HepG2 (cell line): Measurements from ENCODE around the gene RPL18. TPM values are rescaled to one million over a fixed set of nuclear protein-coding genes. Genes with fewer than 3 reads are reported as not detected.

Experiments
- E2F1 ChIP-seq: sonication (generic); formaldehyde crosslinking; IDR thresholded peaks from 2 replicates; pipeline ENCODE4 v1.5.0; 2020; ENCODE audit warnings: missing genetic modification reagents
- JUNB ChIP-seq: sonication (generic); formaldehyde crosslinking; IDR thresholded peaks from 2 replicates; pipeline ENCODE4 v1.8.0; 2022; ENCODE audit warnings: missing genetic modification reagents, mild to moderate bottlenecking, borderline replicate concordance
- KDM5B ChIP-seq: sonication (generic); formaldehyde crosslinking; IDR thresholded peaks from 2 replicates; pipeline ENCODE4 v1.4.0; 2020; ENCODE audit warnings: missing genetic modification reagents, mild to moderate bottlenecking, borderline replicate concordance
- MEF2D ChIP-seq: sonication (generic); formaldehyde crosslinking; IDR thresholded peaks from 2 replicates; pipeline ENCODE4 v1.5.1; 2020; ENCODE audit warnings: mild to moderate bottlenecking, missing genetic modification reagents
- MZF1 ChIP-seq: sonication (generic); formaldehyde crosslinking; IDR thresholded peaks from 2 replicates; pipeline ENCODE4 v1.8.1; 2023; ENCODE audit warnings: mild to moderate bottlenecking, missing genetic modification reagents, borderline replicate concordance
- NCOA5 ChIP-seq: sonication (generic); formaldehyde crosslinking; IDR thresholded peaks from 2 replicates; pipeline ENCODE4 v1.4.0; 2020; ENCODE audit warnings: missing genetic modification reagents
- NPAS2 ChIP-seq: sonication (generic); formaldehyde crosslinking; IDR thresholded peaks from 2 replicates; pipeline ENCODE4 v1.8.0; 2022; ENCODE audit warnings: mild to moderate bottlenecking, missing genetic modification reagents, borderline replicate concordance
- ONECUT2 ChIP-seq: sonication (generic); formaldehyde crosslinking; IDR thresholded peaks from 2 replicates; pipeline ENCODE4 v1.4.0; 2020; ENCODE audit warnings: missing genetic modification reagents
- RERE ChIP-seq: IDR thresholded peaks from 2 replicates; pipeline ENCODE4 v1.6.1; 2016; ENCODE audit warnings: low read depth, missing genetic modification reagents, missing compliant biosample characterization
- RFX3 ChIP-seq: IDR thresholded peaks from 2 replicates; pipeline ENCODE4 v1.6.1; 2016; ENCODE audit warnings: missing biosample characterization, missing genetic modification reagents
- RNF219 ChIP-seq: sonication (generic); formaldehyde crosslinking; IDR thresholded peaks from 2 replicates; pipeline ENCODE4 v1.5.0; 2020; ENCODE audit warnings: mild to moderate bottlenecking, missing genetic modification reagents
- SMARCE1 ChIP-seq: fragments of 450-650 bp; IDR thresholded peaks from 2 replicates; pipeline ENCODE4 v1.6.1; 2017; ENCODE audit warnings: borderline replicate concordance
- TBX2 ChIP-seq: sonication (generic); formaldehyde crosslinking; IDR thresholded peaks from 2 replicates; pipeline ENCODE4 v1.5.0; 2020; ENCODE audit warnings: missing genetic modification reagents, mild to moderate bottlenecking, borderline replicate concordance
- TCF12 ChIP-seq, 2 experiments: fragments of 450-650 bp in 1 of 2; sonication (generic) in 1 of 2; formaldehyde crosslinking in 1 of 2; IDR thresholded peaks; 2 replicates each; pipeline versions ENCODE4 v1.6.1 to v1.8.0; 2017 to 2022; ENCODE audit warnings: antibody characterized with exemption in 1 of 2, mild to moderate bottlenecking in 1 of 2, missing genetic modification reagents in 1 of 2, moderate library complexity in 1 of 2
- ZBTB20 ChIP-seq: sonication (generic); formaldehyde crosslinking; IDR thresholded peaks from 2 replicates; pipeline ENCODE4 v1.8.1; 2023; ENCODE audit warnings: missing genetic modification reagents, low read depth, mild to moderate bottlenecking, borderline replicate concordance
- ZFY ChIP-seq: sonication (generic); formaldehyde crosslinking; IDR thresholded peaks from 2 replicates; pipeline ENCODE4 v1.4.0; 2020; ENCODE audit warnings: missing genetic modification reagents
- ZNF180 ChIP-seq: sonication (generic); formaldehyde crosslinking; IDR thresholded peaks from 2 replicates; pipeline ENCODE4 v1.4.0; 2020; ENCODE audit warnings: low read depth, missing genetic modification reagents, borderline replicate concordance
- ZNF253 ChIP-seq: sonication (generic); formaldehyde crosslinking; IDR thresholded peaks from 2 replicates; pipeline ENCODE4 v1.8.0; 2022; ENCODE audit warnings: mild to moderate bottlenecking, missing genetic modification reagents, borderline replicate concordance
- ZNF432 ChIP-seq: sonication (generic); formaldehyde crosslinking; IDR thresholded peaks from 2 replicates; pipeline ENCODE4 v1.5.0; 2020; ENCODE audit warnings: missing genetic modification reagents, mild to moderate bottlenecking, borderline replicate concordance
- ZNF580 ChIP-seq: IDR thresholded peaks from 2 replicates; pipeline ENCODE4 v1.6.1; 2016; ENCODE audit warnings: low read depth, borderline replicate concordance
- polyA plus RNA-seq, 8 experiments: library from polyadenylated mRNA; depleted of rRNA in 3 of 8; stranded (reverse) in 7 of 8; unstranded in 1 of 8; fragments of >200 nt; fragmentation: Illumina TruSeq in 4 of 8; extraction: Trizol in 4 of 8; gene quantifications; 2 replicates each; pipeline versions ENCODE4 v1.2.1 to v1.2.3, GENCODE V29; 2011 to 2016; ENCODE audit warnings: low read depth in 4 of 8, missing spikeins in 1 of 8, mixed read lengths in 1 of 8; ENCODE audit not compliant: insufficient read depth in 1 of 8
- total RNA-seq, 5 experiments: library from RNA; depleted of rRNA; stranded (reverse); fragments of >200 nt; fragmentation: Illumina TruSeq; extraction: Trizol; gene quantifications; 2 replicates each; pipeline ENCODE4 v1.2.3, GENCODE V29; 2016; ENCODE audit warnings: low read depth in 1 of 5

The RPL18 gene
- total and polyA plus RNA-seq, 2 of the 13 experiments (the other 11 are each of a cell fraction or from before 2014, with no cell fraction given), result 1,485 to 1,639 TPM

- peak; percentile 91 for TF ChIP-seq ZNF580 (CRISPR knock-in tag)
- no peak for TF ChIP-seq RNF219 (CRISPR knock-in tag)
- TF ChIP-seq TBX2, result peak; percentile 96
- TF ChIP-seq MZF1 (CRISPR knock-in tag), result no peak
- no peak for TF ChIP-seq SMARCE1
- TF ChIP-seq ZNF180, result no peak
- TF ChIP-seq ZBTB20 (CRISPR knock-in tag), result no peak
- TF ChIP-seq ZNF432 (CRISPR knock-in tag), result no peak
- peak; percentile 92 for TF ChIP-seq MEF2D (CRISPR knock-in tag)
- peak; percentile 60 for TF ChIP-seq E2F1 (CRISPR knock-in tag)
- TF ChIP-seq TCF12 (IDR thresholded peaks at IDR 0.05), result no peak
- TF ChIP-seq TCF12 (CRISPR knock-in tag; IDR thresholded peaks at IDR 0.05), result no peak
- peak; percentile 61; the same call in 1 of the 2 replicates for TF ChIP-seq RERE (CRISPR knock-in tag)
- 0 out of 2 replicates have a peak, but pooled peaks have one; percentile 34 for TF ChIP-seq RFX3
- TF ChIP-seq ONECUT2, result no peak
- TF ChIP-seq NCOA5, result no peak
- peak; percentile 73 for TF ChIP-seq ZFY (CRISPR knock-in tag)
- no peak for TF ChIP-seq ZNF253
- TF ChIP-seq KDM5B (CRISPR knock-in tag), result peak; percentile 85; the same call in 1 of the 2 replicates
- TF ChIP-seq NPAS2, result no peak
- no peak for TF ChIP-seq JUNB (CRISPR knock-in tag)
These were observed at the start of gene RPL18, which contains the start of gene SPHK2 (continued) for GRCh38 chr19:48618916-48619691.
